GM12801 (cell line): ENCODE measurements around the gene ATP13A3.

ENCODE experiments used
- TF ChIP-seq, protein P1 (sequence below): IDR thresholded peaks from one replicate; pipeline ENCODE4 v1.5.1; 2011; ENCODE audit warnings: control low read depth; ENCODE audit not compliant: insufficient read length; ENCODE audit errors: extremely low read depth

The ATP13A3 gene

GRCh38 chr3:194384569-194385001 is 102.2 kb downstream of the ATP13A3 start:
- TF ChIP-seq, protein P1, sequence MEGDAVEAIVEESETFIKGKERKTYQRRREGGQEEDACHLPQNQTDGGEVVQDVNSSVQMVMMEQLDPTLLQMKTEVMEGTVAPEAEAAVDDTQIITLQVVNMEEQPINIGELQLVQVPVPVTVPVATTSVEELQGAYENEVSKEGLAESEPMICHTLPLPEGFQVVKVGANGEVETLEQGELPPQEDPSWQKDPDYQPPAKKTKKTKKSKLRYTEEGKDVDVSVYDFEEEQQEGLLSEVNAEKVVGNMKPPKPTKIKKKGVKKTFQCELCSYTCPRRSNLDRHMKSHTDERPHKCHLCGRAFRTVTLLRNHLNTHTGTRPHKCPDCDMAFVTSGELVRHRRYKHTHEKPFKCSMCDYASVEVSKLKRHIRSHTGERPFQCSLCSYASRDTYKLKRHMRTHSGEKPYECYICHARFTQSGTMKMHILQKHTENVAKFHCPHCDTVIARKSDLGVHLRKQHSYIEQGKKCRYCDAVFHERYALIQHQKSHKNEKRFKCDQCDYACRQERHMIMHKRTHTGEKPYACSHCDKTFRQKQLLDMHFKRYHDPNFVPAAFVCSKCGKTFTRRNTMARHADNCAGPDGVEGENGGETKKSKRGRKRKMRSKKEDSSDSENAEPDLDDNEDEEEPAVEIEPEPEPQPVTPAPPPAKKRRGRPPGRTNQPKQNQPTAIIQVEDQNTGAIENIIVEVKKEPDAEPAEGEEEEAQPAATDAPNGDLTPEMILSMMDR, result no peak

DNA sequence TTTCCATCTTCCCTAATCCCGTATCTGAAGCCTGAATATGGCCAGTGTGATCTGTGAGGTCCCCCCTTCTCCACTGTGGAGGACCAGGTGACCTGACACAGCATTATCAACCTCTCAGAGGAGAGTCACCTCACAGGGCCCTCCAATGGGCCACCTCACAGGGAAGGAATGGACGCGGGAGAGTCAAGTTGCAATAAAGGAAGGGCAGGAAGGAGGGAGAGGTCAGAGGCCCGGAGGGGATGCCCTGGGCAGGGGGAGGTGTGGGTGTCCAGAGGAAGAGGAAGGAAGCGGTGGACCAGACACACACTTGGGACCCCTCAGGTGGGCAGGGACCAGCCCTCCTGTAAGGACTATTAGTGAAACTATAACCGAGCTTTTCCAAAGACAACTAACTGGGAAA is 102.6 kb downstream of the ATP13A3 start:
- TF ChIP-seq, protein P1, result no peak

GRCh38 chr3:194383276-194383940 is 103.4 kb downstream of the ATP13A3 start:
- TF ChIP-seq, protein P1, result no peak

- TF ChIP-seq, protein P1, result no peak
These were observed 103.9 kb downstream of the ATP13A3 start for GRCh38 chr3:194382892-194383223.

- TF ChIP-seq, protein P1, result no peak
These were observed 104.5 kb downstream of the ATP13A3 start for GRCh38 chr3:194382196-194382891.

DNA sequence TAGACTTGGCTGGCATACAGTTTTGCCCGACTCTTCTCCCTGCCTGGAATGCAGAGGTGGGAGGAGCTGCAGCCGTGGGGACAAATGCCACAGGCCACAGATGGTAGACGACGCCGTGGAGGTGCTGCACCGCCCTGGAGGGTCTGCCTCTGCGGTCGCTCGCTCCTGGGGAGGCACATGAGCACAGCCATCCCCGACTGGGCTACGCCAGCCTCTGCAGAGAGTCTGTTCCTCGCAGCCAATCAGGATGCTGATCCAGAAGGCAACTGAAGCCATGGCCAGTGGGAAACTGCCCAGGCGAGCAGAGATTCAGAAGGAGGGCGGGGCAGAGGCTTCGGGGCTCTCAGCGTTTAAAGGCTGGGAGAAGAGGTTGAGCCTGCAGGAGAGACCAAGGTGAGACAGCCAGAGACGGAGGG is 105.3 kb downstream of the ATP13A3 start:
- TF ChIP-seq, protein P1, result no peak

DNA sequence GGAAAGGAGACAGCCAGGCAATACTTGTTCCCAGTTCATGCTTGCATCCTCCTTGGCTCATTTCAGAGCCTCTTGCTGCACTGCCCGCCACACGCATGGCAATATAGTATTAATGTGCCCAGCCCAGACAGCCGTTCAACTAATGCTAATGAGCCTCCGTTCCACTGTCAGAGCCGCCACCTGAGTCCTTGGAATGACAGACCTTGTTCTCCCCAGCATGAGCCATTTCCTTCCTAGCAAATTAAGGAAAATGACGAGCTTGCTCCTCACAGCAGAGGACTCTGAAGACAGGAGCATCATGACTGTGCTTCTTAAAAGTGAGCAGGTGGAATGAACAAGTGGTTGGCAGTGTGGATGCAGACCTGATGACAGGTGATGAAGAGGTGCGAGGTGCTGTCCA is 106.5 kb downstream of the ATP13A3 start:
- TF ChIP-seq, protein P1, result no peak
